Measurements from ENCODE around the gene PRPSAP1.

DNA sequence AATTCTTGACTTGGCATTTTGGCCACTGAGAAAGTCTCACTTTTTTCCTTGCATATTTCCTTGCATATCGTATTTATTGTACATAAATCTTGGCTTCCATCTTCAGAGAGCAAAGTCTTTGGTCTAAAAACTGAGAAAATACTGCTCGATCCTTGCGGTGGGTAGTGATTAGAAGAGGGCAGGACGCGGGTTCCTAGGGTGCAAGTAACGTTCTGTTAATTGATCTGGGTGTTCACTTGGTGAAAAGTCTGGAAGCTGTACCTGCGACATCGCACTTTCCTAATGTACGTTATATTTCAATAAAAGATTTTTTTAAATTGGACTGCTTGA, 89.3 kb downstream of the PRPSAP1 start:
- TF ChIP-seq CTCF (IDR thresholded peaks at IDR 0.05) (no peak), POLR2A (IDR thresholded peaks at IDR 0.05) (no peak)
